ENCODE data around the gene CLEC14A. TPM values are rescaled to one million over a fixed set of nuclear protein-coding genes. Genes with fewer than 3 reads are reported as not detected.

The CLEC14A gene
- total and polyA plus RNA-seq, 9 of the 15 experiments (the other 6 are each of a cell fraction or from before 2014, with no cell fraction given): not detected

- H3K4me3 ChIP-seq: no peak overlapping the region
- 0% methylated on average over 2 of the region's 2 CpGs for WGBS (ENCODE audit: insufficient coverage, low coverage, missing lambda C conversion rate)
- FAIRE-seq: no peak
- intact Hi-C loops (cut with micrococcal nuclease): no loop called here
- no peak overlapping the region for H3K4me2 ChIP-seq (ENCODE audit: insufficient read depth, low read length)
- ChIA-PET POLR2A (no interaction called here), CTCF (ENCODE audit: low intra/inter-chr PET ratio) (no interaction called here)
- no peaks in the 10 kb centered on the region for H3K9me1 ChIP-seq (ENCODE audit: control insufficient read depth, insufficient read depth, low read length)
- H3K9me3 ChIP-seq (replicated peaks; ENCODE audit: control insufficient read depth, insufficient read depth, low read depth, low read length): no peaks in the 10 kb centered on the region
- no peak overlapping the region for H3K27ac ChIP-seq (ENCODE audit: extremely low read depth, low read depth, low read length)
- in situ Hi-C loops (cut with MboI): no loop called here
- no peak overlapping the region for H3K9ac ChIP-seq (ENCODE audit: insufficient read depth in 1 of 2, low read depth in 2 of 2, low read length in 2 of 2)
- no peaks in the 10 kb centered on the region for H3K4me1 ChIP-seq (replicated peaks in 1 of 2; ENCODE audit: control insufficient read depth in 2 of 2, insufficient read depth in 2 of 2, low read length in 2 of 2)
- BruUV-seq (replicated peaks): no TSS peak
- no peak overlapping the region for H2AFZ ChIP-seq (ENCODE audit: low read depth, low read length)
- no peak for ATAC-seq
- no peak for DNase-seq (ENCODE audit: extremely low read depth in 1 of 4, low spot score in 3 of 4)
- no peaks in the 10 kb centered on the region for H3K79me2 ChIP-seq (ENCODE audit: control insufficient read depth, insufficient read depth, low read length)
- H4K20me1 ChIP-seq (replicated peaks; ENCODE audit: control insufficient read depth, insufficient read depth, low read length): no peaks in the 10 kb centered on the region
- H3K36me3 ChIP-seq (ENCODE audit: control insufficient read depth, insufficient read depth, low read length): no peaks in the 10 kb centered on the region
- H3K27me3 ChIP-seq (ENCODE audit: control insufficient read depth in 2 of 2, insufficient read depth in 2 of 2, low read length in 2 of 2): no peaks in the 10 kb centered on the region
- TF ChIP-seq PRPF4 (IDR thresholded peaks at IDR 0.05; ENCODE audit: insufficient read depth, low read depth, low read length, poor library complexity, severe bottlenecking) (no peak), GABPB1 (CRISPR knock-in tag; IDR thresholded peaks at IDR 0.05) (no peak), BMI1 (IDR thresholded peaks at IDR 0.05; ENCODE audit: low read length) (no peak), ETS1 (conservative IDR thresholded peaks at IDR 0.05; ENCODE audit: control insufficient read depth, low read depth, low read length) (no peak), ZNF146 (CRISPR knock-in tag; IDR thresholded peaks at IDR 0.05; ENCODE audit: unreplicated experiment) (no peak), ZEB2 (IDR thresholded peaks at IDR 0.05) (no peak), BRD9 (IDR thresholded peaks at IDR 0.05; ENCODE audit: low read depth, partially characterized antibody) (no peak), NR2C1 (IDR thresholded peaks at IDR 0.05) (no peak), NR2C1 (tag; IDR thresholded peaks at IDR 0.05) (no peak), TEAD4 (IDR thresholded peaks at IDR 0.05; ENCODE audit: low read length) (no peak), TEAD4 (CRISPR knock-in tag; IDR thresholded peaks at IDR 0.05; ENCODE audit: borderline replicate concordance) (no peak), E2F1 (CRISPR knock-in tag; IDR thresholded peaks at IDR 0.05) (no peak), HNRNPK (IDR thresholded peaks at IDR 0.05; ENCODE audit: low read depth, low read length, poor library complexity, severe bottlenecking) (no peak), FOXM1 (IDR thresholded peaks at IDR 0.05; ENCODE audit: low read depth) (no peak), FOXM1 (CRISPR knock-in tag; IDR thresholded peaks at IDR 0.05; ENCODE audit: low read depth) (no peak), ZNF395 (CRISPR knock-in tag; IDR thresholded peaks at IDR 0.05) (no peak), AFF4 (CRISPR knock-in tag; IDR thresholded peaks at IDR 0.05) (no peak)
Measured at GRCh38 chr14:38217553-38217952, 38.3 kb downstream of the CLEC14A start.
